ENCODE data around the gene ROBO1.
"Not testable (repeated sequence)": the region's sequence is repeated elsewhere in the genome, so short reads cannot be mapped to it uniquely, and the experiment has no call there.

ROBO1 gene

DNA sequence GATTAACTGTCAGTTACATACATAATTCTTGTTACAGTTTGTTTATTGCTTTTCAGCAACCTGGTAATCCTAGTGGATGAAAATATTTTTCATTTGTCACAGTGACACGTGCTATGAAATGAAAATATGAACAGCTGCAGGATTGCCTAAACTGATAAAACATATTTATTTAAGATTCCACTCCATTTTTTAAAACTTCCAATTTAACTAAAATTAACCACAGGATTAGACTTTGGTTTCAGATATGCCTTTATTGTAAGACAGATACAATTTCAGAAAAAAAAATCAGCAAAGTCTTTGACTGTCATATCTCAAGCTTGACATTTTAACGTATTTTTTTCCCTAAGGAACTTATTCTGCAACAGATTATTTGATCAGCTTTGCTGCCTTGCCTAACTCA, 550.7 kb downstream of the ROBO1 start:
- no peak for DNase-seq

GRCh38 chr3:79215286-79215685, 552.5 kb downstream of the ROBO1 start:
- no peak for DNase-seq

GRCh38 chr3:79211586-79212359, 556.0 kb downstream of the ROBO1 start:
- no peak for DNase-seq

GRCh38 chr3:79204351-79204750, 563.4 kb downstream of the ROBO1 start:
- no peak for DNase-seq

GRCh38 chr3:79203144-79203519, 564.7 kb downstream of the ROBO1 start:
- no peak for DNase-seq

- no peak for DNase-seq
Measured at GRCh38 chr3:79202471-79203143, 565.2 kb downstream of the ROBO1 start.

DNA sequence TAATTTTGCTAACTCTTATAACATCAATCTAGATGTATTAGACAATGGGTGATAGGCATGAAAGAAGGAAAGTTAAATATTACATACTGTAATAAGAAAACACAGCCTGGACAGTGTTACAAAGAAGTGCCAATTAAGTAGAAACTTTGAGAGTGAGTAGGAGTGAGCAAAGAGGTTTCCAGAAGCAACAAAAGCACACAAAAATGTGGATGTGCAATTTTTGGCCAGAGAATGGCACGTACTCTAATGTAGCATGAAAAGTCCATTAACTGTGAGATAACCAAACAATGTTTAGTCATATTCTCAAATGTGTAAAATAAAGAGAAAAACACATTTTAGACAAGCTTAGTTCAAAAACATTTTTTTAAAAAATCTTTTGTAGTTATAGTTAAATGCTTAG, 567.3 kb downstream of the ROBO1 start:
- DNase-seq, result no peak

- DNase-seq, result no peak
Measured at GRCh38 chr3:79199966-79200365, 567.8 kb downstream of the ROBO1 start.

DNA sequence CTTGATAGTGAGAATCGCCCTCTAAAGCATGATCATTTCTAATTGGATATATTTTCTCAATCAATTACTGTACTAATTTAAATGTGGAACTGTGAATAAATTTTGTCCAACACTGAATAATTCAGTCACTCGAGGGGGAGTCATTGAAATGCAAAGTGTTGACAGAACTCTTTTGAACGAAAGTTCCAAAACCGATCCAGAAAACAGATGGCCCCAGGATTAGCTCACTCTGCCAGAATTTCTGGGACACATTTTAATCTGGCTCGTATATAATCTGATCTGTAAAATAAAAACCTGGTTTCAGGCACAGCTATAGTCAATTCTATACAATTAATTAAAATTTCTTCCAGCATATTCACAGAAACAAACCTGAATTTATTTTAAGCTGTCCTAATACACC, 580.4 kb downstream of the ROBO1 start:
- no peak for DNase-seq

GRCh38 chr3:79184251-79184650, 583.5 kb downstream of the ROBO1 start:
- DNase-seq, result no peak

DNA sequence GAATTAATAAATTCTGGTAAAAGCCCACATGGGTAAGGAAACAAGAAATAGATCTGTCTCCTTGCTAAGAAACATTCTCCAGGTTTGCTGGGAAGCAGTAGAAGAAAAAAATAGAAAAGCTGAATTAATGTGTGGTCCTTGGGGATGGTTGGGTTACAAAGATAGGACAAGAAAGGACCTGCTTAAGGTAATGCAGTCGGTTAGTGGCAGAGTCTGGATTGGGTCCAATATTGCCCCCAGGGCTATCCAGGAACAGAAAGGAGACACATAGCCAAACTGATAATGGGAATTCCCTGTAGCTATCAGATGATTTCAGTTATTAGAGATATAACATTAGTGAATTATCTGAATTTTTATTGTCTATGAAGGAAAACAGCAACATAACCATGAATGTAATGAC, 584.3 kb downstream of the ROBO1 start:
- DNase-seq, result no peak

GRCh38 chr3:79178471-79179180, 589.2 kb downstream of the ROBO1 start:
- no peak for DNase-seq

DNA sequence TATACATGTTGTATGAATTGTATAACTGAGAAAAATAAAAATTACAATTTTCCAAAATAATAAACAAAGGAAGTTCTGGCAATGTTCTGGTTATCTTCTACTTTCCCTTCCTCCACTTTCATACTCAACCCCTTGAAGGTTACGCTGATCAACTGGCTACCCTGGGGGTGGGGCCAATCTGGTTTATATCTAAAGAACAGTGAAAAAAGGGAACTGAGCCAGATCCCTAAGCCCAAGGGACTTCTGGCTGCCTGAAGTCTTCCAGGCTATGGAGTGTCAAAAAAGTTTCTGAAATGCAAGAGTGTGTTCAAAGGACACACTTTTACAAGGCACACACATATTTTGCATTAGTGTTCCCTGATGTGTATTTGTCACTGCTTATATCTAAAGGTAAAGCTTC, 591.9 kb downstream of the ROBO1 start:
- no peak for DNase-seq

GRCh38 chr3:79173259-79173658, 594.5 kb downstream of the ROBO1 start:
- not testable (repeated sequence) for DNase-seq

DNA sequence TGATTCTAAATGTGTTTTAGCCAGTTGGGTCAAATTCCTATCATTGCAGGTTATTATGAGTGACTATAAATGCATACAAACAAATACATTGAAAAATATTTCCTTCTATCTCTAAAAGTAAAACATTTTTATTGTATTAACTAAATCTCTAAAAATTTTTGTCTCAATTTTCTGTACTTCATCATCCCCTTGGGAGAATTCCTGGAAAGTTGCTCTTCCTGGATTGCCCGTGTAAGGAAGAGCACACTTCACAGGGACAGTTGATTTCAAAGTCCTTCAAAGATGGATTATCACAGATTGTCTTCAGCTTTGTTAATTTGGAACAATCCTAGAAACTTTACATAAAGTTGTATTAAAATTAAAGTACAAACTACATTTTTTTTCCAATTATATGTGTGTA, 595.6 kb downstream of the ROBO1 start:
- no peak for DNase-seq

- no peak for DNase-seq
Measured at GRCh38 chr3:79170021-79170420, 597.8 kb downstream of the ROBO1 start.

DNA sequence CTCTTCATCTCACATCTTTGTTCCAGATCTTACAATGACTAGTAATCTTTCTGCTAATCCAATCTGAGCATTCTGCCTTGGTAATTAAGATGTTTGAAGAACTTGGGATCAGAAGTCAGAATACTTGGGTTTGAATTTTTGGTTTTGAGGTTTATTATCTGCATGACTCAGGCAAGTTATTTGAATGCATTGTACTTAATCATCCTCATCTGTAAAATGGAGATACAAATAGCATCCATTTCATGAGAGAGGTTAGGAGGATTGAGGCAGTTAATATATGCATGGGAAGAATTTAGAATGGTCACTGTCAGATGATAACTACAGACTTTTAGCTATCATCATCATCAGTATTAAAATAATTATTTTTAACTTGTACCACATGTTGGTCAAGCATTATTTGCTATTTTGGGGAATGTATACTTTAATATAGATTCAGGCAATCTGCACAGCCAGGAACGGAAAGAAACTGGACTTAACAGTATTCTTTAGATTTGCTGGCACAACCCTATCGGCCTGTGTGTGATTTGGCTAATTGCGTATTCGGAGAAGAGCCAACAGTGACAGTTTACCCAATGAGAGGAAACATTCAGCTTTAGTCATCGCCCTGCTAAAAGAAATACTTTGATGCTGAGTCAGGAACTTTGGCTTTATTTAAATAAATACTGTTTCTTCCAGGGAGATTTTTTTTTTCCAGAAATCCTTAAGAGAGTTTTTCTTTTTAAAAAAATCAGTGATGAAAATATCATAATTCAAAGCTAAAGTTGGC, 600.0 kb downstream of the ROBO1 start:
- DNase-seq, result no peak

GRCh38 chr3:79162653-79163052, 605.1 kb downstream of the ROBO1 start:
- no peak for DNase-seq

GRCh38 chr3:79161941-79162340, 605.9 kb downstream of the ROBO1 start:
- no peak for DNase-seq

GRCh38 chr3:79160421-79160820, 607.4 kb downstream of the ROBO1 start:
- DNase-seq, result no peak

GRCh38 chr3:79159736-79160135, 608.1 kb downstream of the ROBO1 start:
- DNase-seq, result no peak

DNA sequence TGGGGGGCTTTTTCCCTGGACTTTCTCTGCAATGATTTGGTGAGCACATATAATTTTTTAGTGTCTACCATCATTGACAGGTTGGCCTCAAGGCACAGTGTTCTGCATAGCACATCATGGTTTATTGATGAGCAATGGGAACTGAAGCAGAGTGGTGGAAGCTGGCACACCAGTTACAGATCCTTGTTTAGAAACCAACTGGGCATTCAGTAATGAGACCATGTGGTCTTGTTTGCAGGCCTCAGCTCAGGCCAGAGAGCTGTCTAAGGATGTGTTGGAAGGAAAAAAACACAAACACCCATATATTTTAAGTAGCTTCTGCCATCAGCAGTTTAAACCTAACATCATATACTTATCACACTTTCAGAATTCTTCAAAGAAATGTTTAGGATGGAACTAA, 610.6 kb downstream of the ROBO1 start:
- DNase-seq, result no peak

DNA sequence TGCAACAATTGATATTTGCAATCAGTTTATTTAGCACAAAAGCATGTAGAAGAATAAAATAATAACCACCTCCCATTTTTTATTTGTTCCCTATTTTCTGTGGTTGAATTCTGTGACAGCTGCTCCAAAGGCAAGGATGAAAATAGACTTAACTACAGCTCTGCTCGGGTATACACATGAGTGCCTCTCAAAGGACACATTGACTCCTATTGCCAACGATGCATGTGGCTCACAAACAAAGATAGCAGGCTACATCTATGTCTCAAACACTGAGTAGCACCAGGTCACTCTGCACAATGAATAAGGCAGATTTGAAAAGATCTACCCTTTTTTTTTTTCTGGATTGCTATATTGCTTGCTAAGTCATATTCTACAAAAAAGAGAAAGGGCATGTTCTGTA, 612.9 kb downstream of the ROBO1 start:
- DNase-seq, result no peak

All from CD4-positive, alpha-beta T cell treated with Interleukin-12 subunit alpha and Interleukin-12 subunit beta, for 1 hour (primary cell).